CD4-positive, alpha-beta T cell treated with Interleukin-4 for 1 hour (primary cell): Measurements from ENCODE around the gene SEL1L3.

Source experiments
- DNase-seq, 2 donors: peaks; one replicate each; pipeline ENCODE4 v3.0.0-alpha.2; 2020 to 2022

Gene SEL1L3

DNA sequence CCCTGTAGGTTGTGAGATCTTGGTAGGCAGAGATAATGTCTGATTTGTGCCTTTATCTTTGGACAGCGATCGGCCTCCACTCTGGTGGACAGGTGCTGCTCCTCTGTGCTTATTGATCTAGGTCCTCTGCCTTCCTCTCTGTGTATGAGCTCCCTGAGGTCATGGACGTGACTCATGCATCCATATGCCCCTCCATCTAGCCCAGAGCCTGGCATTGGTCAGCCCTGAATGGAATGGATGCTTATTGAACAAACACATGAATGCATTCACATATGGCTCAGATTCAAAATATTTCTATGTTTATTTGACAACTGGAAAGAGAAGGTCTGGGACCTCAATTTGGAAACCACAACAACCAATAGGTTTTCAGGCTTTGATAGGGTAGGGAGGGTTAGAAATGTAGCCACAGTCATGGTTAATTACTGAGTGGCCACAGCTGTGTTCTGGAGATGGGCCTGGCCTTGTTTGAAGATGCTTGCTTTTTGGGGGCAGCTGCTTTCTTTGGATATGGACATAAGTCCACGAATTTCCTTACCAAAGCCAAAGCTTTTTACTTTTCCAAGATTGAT, 76.2 kb downstream of the SEL1L3 start:
- DNase-seq: no peak

GRCh38 chr4:25783943-25784342, 78.8 kb downstream of the SEL1L3 start:
- no peak for DNase-seq

- DNase-seq: no peak
Measured at GRCh38 chr4:25783126-25783525, 79.7 kb downstream of the SEL1L3 start.

DNA sequence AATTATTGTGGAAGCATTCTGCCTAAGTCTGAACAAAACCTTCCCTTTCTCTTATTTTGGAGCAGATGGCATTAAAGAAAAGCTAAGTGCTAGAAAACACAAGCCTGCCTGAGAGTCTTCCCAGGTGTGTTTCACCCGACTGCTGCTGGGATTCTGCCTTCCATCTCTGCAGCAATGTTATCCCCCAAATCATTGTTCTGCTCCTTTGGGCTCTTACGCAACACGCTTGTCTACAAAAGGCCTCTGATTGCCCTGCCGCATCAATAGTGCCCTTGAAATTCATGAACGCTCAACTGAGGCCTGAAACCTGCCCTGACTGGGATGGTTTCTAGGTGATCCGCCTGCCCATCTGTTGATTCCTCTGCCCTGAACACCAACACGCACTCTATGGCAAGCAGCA, 80.3 kb downstream of the SEL1L3 start:
- DNase-seq: no peak

- no peak for DNase-seq
Measured at GRCh38 chr4:25779021-25779420, 83.8 kb downstream of the SEL1L3 start.

DNA sequence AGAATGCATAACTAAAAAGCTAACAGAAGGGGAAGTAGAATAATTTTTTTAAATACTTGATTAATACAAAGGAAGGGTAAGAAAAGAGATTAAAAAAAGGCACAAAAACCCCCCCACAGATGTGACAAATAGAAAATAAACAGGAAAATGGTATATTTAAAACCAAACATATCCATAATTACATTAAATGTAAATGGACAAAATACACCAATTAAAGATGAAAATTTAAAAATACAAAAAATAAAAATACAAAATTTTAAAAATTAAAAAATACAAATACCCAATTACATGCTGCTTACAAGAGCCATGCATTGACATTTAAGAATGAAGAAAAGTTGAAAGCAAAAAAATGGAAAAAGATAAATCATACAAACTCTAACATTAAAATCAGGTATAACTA, 86.0 kb downstream of the SEL1L3 start:
- no peak for DNase-seq

DNA sequence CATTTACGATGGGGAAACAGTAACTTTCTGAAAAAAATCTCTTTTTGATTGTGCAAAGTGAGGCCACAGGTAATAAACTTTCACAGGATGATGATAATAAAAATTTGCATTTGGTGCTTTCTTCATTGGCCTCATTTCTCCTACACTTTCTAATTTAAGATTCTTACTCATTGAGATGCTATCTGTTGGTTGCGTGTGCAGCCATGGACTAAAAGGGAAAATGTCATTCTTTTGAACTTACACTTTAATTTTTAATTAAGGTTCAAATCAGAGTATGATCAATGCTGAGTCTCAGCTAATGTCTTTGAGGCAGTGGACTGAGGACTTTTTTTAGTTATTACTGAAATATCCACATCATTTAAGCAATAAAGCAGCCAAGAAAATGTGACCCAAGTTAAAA, 87.6 kb downstream of the SEL1L3 start:
- no peak for DNase-seq

DNA sequence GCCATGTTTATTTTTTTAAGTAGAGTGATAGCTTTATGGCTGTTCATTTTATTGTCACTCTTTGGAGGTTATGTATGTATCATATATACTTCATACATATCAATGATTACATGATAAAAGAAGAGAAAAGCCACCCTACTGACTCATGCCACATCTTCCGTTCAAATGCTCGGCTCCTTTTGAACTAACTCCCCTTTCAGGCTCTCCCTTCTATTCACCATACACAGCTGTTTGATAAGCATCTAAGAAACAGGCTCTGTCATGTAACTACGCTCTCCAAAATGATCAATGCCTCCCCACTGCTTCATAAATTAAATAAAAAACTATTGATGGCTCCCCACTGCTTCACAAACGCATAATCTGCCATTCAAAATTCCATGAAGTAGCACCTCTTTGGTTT, 89.4 kb downstream of the SEL1L3 start:
- no peak for DNase-seq

- DNase-seq: no peak
Measured at GRCh38 chr4:25771672-25772071, 91.1 kb downstream of the SEL1L3 start.

- no peak for DNase-seq
Measured at GRCh38 chr4:25770847-25771246, 91.9 kb downstream of the SEL1L3 start.

- no peak for DNase-seq
Measured at GRCh38 chr4:25769251-25769650, 93.5 kb downstream of the SEL1L3 start.

DNA sequence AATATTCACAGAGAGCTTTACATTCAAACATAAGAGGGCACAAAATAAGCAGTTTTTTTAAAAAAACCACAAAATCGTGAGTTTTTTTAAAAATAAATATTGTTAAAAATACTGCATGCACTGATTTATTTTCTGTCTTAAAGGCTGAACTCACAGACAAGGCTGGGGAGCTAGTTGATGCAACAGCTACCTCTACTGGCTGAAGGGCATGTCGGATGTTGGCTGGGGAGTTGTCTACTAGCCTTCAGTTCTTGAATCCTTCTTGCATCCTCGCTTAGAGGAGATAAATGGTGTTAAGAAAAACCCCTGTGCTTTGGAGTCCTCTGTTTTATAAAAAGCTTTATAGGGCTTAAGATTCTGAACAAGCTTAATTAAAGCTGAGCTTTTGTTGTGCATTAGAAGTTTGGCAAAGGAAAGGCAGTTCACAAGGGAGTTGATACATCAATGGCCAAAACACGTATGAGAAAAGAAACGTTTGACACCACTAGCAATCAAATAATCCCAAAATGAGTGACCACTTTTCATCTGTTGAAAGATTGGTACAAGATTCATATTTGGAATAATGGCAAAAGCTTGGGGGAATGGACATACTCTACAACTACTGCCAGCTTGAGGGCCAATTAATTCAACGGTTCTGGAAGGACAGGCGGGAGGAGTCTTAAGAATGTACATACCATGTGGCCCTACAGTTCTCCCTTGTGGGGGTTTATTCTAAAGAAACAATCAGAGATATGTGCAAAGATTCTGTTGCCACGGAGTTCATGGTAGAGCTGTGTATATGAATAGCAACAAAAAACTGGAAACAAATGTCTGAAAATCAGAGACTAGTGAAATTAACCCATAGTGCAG, 94.7 kb downstream of the SEL1L3 start:
- peak; percentile 27 to 28 for DNase-seq

DNA sequence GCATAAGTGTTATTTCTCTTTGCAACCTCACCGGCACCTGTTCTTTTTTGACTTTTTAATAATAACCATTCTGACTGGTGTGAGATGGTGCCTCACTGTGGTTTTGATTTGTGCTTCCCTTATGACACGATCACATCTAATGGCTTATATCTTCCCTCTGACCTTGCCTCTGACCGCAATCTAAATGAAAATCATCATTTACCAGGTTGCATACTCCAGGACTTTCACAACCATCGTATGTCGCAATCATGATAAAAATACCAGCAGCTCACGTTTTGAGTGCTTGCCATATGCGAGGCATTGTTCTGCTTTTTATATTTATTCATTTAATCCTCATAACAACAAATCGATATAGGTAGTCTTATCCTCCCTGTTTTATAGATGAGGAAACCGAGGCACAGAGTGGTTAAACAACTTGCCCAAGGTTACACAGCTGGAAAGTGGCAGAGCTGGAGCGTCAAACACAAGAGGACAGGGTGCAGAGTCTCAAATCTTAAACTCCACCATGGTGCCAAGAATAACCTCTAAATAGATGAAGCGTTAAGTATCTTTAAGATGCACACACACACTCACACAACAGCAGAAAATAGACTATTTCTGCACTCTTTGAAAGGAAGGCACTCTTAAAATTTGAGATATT, 102.2 kb downstream of the SEL1L3 start:
- peak in 1 of 2 donors; percentile 14 for DNase-seq

DNA sequence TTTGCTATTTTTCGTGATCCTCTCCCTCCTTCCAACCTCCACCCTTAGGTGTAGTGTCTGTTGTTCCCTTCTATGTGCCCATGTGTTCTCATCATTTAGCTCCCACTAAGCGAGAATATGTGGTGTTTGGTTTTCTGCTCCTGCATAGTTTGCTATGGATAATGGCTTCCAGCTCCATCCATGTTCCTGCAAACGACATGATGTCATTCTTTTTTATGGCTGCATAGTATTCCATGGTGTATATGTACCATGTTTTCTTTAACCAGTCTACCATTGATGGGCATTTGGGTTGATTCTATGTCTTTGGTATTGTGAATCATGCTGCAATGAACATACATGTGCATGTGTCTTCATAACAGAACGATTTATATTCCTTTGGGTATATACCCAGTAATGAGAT, 102.7 kb downstream of the SEL1L3 start:
- DNase-seq: no peak

DNA sequence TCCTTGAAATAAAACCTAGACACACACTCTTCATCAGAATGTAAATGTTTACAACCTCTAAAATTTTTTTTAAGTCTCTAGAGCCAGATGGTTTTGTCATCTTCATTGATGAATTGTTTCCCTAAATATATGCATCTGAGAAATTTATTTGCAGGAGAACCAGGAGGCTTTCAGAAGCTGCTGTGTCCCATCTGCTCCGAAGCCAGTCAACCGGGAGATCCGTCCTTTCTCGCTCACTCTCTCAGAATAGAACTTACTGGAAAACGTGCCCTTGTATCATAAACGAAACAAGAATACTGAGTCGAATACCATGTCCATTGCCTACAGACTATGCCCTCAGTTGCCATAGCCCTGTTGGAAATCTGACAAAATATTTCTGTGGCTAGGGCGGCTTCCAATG, 103.7 kb downstream of the SEL1L3 start:
- DNase-seq: no peak

GRCh38 chr4:25757452-25757851, 105.3 kb downstream of the SEL1L3 start:
- DNase-seq: no peak

GRCh38 chr4:25756503-25756902, 106.3 kb downstream of the SEL1L3 start:
- no peak for DNase-seq

DNA sequence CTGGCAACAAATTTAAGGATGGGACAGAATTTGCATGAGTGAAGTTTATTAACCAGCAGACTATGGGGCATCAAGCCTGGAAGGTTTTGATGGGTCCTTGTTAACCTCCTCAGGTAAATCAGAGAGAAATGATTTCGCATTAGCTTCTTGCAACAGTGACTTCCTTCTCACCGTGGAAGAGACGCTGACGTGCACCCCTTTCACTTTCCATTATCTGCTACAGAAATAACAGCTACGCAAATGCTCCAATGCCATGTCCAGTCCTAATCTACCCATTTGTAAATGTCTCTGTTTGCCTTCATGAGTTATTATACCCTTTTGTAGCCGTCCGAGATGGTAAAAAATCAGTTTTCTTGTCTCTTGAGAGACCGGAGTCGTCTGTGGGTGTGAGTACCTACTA, 106.9 kb downstream of the SEL1L3 start:
- DNase-seq: no peak

- no peak for DNase-seq
Measured at GRCh38 chr4:25753239-25753638, 109.5 kb downstream of the SEL1L3 start.

GRCh38 chr4:25750874-25751273, 111.9 kb downstream of the SEL1L3 start:
- DNase-seq: no peak

- DNase-seq: no peak
Measured at GRCh38 chr4:25749150-25749794, 113.5 kb downstream of the SEL1L3 start.

DNA sequence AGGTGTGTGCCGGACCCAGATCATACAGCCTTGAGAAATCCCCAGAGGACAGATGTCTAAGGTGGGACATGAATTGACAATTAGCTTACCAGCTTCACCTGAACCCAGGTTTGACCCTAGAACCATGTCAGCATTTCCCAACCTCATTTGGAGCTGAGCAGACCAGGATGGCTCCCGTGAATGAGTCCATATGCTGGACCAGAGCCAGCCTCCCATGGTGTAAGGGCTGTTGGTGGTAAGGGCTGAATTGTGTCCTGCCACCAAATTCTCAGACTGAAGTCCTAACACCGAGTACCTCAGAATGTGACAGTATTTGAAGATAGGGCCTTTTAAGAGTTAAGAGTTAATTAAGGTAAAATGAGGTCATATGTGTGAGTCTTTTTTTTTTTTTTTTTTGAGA, 118.8 kb downstream of the SEL1L3 start:
- no peak for DNase-seq

- no peak for DNase-seq
Measured at GRCh38 chr4:25729564-25729963, 133.2 kb downstream of the SEL1L3 start.

DNA sequence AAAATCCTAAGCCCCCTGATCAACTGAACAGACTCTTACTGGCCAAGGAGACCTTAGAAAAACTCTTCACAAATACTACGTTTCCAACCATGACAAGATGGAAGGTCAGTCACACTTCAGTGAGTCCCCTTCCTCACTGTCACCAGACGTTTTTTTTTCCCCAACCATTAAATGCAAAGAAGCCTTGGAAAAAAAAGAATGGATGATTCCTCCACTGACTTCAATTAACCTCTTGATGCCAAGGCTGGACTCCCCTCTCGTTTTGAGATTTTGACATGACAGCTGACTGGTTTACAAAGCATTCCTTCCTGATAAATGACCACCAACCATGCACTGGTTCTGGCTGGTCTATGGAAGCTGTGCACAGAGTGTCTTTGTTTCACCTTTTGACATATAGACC, 133.9 kb downstream of the SEL1L3 start:
- DNase-seq: no peak
